AG04449 (cell line): ENCODE results near the gene TDRD7.
"Not testable (repeated sequence)": the region's sequence is repeated elsewhere in the genome, so short reads cannot be mapped to it uniquely, and the experiment has no call there.

Experiments used
- CTCF ChIA-PET: fragments of 350-600 bp; formaldehyde crosslinking; extraction: SDS; loops from one replicate; lab custom pipeline; 2021; ENCODE audit warnings: antibody characterized with exemption; lab: Yijun Ruan, JAX
- POLR2A ChIA-PET: fragments of 400-600, 350-600 bp; formaldehyde crosslinking; extraction: SDS; loops from one replicate; lab custom pipeline; 2020; ENCODE audit warnings: antibody characterized with exemption, inconsistent platforms; lab: Yijun Ruan, JAX
- DNase-seq: peaks from one replicate; pipeline ENCODE4 v3.0.0-alpha.2; 2010; ENCODE audit warnings: low read depth, low spot score
- H3K4me3 ChIP-seq: 2 replicates; pipeline ENCODE4 v1.5.1; 2011; ENCODE audit warnings: low read depth, mild to moderate bottlenecking, control low read depth, low read length
- CTCF ChIP-seq: IDR thresholded peaks from one replicate; pipeline ENCODE4 v1.5.1; 2011; ENCODE audit warnings: mild to moderate bottlenecking, moderate library complexity, low read length, control low read depth, inconsistent platforms; ENCODE audit not compliant: insufficient read depth; ENCODE audit errors: missing control alignments

Gene TDRD7

DNA sequence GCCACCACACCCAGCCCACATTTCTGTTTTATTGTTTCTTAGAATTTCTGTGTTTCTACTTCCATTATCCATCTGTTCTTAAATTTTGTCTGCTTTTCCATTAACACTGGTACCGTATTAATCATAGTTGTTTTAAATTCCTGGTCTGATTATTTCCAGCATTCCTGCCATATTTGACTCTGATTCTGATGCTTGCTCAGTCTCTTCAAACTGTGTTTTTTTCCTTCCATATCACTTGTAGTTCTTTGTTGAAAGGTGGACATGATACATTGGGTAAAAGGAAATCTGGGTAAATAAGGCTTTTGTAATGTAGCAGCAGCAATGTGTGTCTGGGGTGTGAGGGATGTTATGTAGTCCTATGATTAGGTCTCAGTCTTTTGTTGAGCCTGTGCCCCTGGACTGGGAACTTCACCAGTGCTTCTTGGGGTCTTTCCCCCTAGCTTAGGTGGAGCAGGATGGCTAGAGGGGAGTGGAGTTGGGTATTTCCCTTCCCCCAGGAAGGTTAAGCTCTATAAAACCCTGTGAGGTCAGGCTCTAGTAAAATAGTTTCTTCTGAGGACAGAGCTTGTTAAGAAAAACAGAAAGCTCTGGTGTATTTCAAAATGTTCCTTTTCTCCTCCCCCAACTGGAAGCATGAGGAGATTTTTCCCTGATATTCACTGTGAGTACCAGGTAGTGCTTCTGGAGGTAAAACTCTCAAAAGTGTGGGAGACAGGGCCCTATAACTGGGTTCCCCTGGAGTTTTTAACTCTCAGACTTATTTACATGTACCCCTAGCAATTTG is 79.5 kb downstream of the TDRD7 start:
- ChIA-PET CTCF (interaction anchor here (1.0 kb wide), 1 partner anchor 124 kb away, joined by 4 read pairs; no protein-coding TSS in a partner anchor), POLR2A (no interaction called here)
- H3K4me3 ChIP-seq = no peak overlapping the region
- no peak for DNase-seq
- TF ChIP-seq CTCF = no peak

DNA sequence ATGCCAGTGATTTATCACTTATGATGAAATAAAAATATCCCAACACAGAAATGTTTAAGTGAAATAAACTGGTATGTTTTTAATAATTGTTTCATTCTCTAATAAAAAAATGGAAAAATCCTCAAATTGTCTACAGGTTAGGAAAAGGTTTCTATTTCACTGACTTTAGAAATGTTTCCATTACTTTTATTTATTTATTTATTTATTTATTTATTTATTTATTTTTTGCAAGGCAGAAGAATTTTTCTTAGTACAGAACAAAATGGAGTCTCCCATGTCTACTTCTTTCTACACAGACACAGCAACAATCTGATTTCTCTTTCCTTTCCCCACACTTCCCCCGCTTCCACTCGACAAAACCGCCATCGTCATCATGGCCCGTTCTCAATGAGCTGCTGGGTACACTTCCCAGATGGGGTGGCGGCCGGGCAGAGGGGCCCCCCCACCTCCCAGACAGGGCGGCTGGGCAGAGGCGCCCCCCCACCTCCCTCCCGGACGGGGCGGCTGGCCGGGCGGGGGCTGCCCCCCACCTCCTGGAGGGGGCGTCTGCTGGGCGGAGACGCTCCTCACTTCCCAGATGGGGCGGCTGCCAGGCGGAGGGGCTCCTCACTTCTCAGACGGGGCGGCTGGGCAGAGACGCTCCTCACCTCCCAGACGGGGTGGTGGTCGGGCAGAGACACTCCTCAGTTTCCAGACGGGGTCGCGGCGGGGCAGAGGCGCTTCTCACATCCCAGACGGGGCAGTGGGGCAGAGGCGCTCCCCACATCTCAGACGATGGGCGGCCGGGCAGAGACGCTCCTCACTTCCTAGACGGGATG is 85.9 kb downstream of the TDRD7 start:
- H3K4me3 ChIP-seq, POLR2A ChIA-PET, DNase-seq: not testable (repeated sequence)
- CTCF ChIA-PET = interaction anchor here (1.0 kb wide), 1 partner anchor 100 kb away, joined by 3 read pairs; no protein-coding TSS in a partner anchor

GRCh38 chr9:97498846-97499245 is 87.0 kb downstream of the TDRD7 start:
- H3K4me3 ChIP-seq, DNase-seq, POLR2A ChIA-PET, CTCF ChIA-PET: not testable (repeated sequence)

DNA sequence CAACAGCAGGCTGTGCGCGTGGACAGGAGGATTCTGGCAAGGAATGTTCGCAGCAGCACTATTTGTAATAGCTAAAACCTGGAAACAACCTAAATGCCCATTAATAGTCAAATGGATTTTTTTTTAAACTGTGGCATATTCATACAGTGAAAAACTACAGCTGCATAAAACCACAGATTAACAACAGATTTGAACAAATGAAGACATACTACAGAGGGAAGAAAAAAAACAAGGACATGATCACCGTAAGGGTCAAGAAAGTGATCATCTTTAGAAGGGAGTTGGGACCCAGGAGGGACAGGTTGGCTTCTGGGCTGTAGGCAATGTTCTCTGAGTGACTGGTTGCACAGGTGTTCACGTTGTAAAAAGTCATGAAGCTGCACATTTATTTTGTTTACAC is 88.4 kb downstream of the TDRD7 start:
- POLR2A ChIA-PET = no interaction called here
- CTCF ChIA-PET = interaction anchor here (1.5 to 2.2 kb wide), 3 partner anchors 26 to 115 kb away, joined by 5 to 8 read pairs (median 7); no protein-coding TSS in a partner anchor
- no peak overlapping the region for H3K4me3 ChIP-seq
- TF ChIP-seq CTCF = no peak
- DNase-seq = no peak

DNA sequence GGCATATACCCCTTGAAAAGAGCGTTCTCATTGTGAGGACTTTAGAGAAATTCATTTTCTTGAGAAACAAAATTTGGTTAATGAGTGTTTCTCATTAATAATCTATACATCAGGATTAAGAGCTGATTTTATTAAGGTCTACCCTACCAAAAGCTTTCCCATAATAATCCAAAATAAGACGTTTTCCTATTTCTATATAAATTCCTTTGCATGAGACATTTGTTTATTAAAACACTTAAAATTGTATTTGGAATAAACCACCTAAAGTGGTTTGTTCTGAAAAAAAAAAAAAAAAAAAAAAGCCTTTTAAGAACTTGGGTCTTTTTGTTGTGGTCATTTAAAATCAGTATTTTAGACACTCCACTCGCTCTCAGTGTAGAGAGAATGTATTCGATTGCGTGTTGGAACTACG is 88.9 kb downstream of the TDRD7 start:
- ChIA-PET POLR2A (no interaction called here), CTCF (interaction anchor here (1.1 to 2.2 kb wide), 5 partner anchors 14 to 115 kb away, joined by 5 to 8 read pairs (median 6); no protein-coding TSS in a partner anchor)
- no peak for DNase-seq
- no peak overlapping the region for H3K4me3 ChIP-seq
- TF ChIP-seq CTCF = no peak

DNA sequence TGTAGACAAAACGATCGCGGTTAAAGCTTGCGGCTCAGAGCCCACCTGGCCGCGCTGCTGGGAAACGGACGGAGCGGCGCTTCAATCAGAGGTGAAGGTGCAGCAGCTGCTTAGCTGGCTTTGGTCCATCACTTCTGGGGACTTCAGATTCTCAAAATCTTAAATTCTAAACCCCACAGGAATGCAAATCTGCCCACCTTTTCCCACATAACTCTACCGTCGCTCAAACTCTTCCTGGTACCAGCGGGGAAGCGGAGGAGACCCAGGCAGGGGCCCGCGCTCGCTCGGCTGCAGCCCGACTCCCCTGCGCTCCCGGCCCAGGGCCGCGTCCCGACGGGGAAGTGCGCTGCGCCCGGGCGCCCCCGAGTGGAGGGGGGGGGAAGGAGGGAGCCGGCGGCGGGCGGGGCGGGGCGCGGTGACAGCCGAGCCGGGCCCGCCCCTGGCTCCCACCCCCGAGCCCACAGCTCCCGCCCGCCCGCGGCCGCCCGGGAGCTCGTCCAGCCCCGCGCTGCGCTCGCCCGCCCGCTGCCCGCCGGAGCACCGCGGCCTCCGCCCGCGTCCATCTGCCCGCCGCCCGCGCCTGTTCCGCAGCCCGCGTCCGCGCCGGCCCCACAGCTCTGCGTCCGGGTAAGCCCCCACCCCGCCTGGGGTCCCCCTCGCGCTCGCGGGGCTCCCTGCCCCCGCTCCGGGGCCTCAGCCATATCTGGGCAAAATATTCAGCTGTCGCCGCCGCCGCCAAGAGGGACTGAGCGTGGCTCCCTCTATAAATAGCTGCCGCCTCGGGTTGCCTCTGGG is 89.5 kb downstream of the TDRD7 start, which contains the start of gene TMOD1:
TMOD1 (plus strand) TSS at position 490 of the 795 bp plus-strand sequence. CDS start 22,523 bp downstream, outside the sequence.
- TF ChIP-seq CTCF = peak; percentile 1
- ChIA-PET CTCF (interaction anchor here (1.1 to 2.2 kb wide), 6 partner anchors 15 to 114 kb away, joined by 3 to 8 read pairs (median 6); no protein-coding TSS in a partner anchor), POLR2A (no interaction called here)
- DNase-seq = no peak
- H3K4me3 ChIP-seq = peak within 1 kb of the TSS; percentile 38
